ENCODE measurements around the gene CHRND. TPM values are rescaled to one million over a fixed set of nuclear protein-coding genes. Genes with fewer than 3 reads are reported as not detected.

CHRND gene
- polyA plus RNA-seq = not detected

DNA sequence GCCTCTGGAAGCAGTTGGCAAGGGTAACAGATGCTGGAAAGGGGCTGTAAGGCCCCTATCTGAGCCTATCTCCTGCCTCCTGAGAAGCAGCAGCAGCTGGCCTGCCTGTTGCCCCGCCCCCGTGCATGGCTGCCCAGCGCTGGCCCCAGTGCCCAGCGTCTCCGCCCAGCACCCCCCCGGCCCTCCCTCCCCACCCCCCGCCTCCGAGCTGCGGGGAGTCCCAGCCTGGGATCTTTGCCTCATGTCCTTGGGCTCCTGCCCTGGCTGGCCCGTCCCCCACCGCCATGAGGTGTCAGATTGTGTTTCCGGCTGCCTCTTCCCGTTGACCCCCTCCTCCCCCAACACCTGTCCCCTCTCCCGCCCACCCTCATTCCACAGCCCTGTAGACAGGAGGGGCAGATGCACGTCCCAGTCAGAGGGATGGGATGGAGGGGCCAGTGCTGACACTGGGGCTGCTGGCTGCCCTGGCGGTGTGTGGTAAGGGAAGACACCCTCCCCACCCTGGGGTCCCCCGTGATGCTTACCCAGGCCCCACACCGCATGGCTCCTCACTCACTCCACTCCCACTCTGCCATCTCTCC, at the start of gene CHRND:
TSS of gene CHRND (plus strand) at position 370 of the 581 bp plus-strand sequence. CDS start at position 426, 56 bp downstream.
- Mint-ChIP-seq H3K9me3 (no peaks in the 10 kb centered on the region), H3K4me3 (no peak within 1 kb of the TSS)

DNA sequence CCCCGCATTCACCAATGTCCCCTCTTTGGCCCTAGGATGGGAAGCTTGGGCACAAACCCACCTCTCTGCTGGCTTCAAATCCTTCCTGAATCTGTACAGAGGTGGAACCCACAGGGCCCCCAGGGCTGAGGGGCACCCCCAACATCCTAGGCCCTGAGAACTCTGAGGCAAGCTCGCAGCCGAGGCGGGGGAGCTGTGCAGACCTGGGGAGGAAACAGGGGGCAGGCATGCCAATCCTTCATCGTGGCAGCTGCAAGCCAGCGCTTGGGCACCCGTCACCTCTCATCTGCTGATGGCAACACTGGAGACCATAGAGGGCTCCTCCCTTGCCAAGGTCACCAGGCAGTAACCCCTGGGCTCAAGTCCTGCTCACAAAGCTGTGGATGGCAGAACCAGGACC, 49.2 kb upstream of the CHRND start:
- Mint-ChIP-seq H3K36me3 (no peaks in the 10 kb centered on the region), H3K4me3 (no peak overlapping the region), H3K4me1 (no peaks in the 10 kb centered on the region), H3K9me3 (peaks cover 0 to 4% (median 0%) of the 10 kb centered on the region in 6 donors), H3K27ac (no peak overlapping the region), H3K27me3 (ENCODE audit: low read depth in 3 of 3) (peaks cover 0 to 20% (median 0%) of the 10 kb centered on the region in 3 donors)
- DNase-seq = no peak

More for the DNA sequence above, at the start of gene CHRND:
- no peak for DNase-seq
- peaks cover 9 to 20% (median 10%) of the 10 kb centered on the region in 3 donors for H3K27me3 Mint-ChIP-seq (ENCODE audit: low read depth in 3 of 3)
- peaks cover 14 to 17% of the 10 kb centered on the region in 2 donors for H3K4me1 Mint-ChIP-seq
- no peak within 1 kb of the TSS for H3K27ac Mint-ChIP-seq
- H3K36me3 Mint-ChIP-seq = no peaks in the 10 kb centered on the region

GRCh38 chr2:232477751-232478510, 48.0 kb upstream of the CHRND start:
- DNase-seq = no peak
- Mint-ChIP-seq H3K27me3 (ENCODE audit: low read depth in 3 of 3) (peaks cover 0 to 14% (median 0%) of the 10 kb centered on the region in 3 donors), H3K27ac (no peak overlapping the region), H3K4me3 (no peak overlapping the region), H3K9me3 (no peaks in the 10 kb centered on the region), H3K36me3 (no peaks in the 10 kb centered on the region), H3K4me1 (no peaks in the 10 kb centered on the region)

GRCh38 chr2:232478571-232479340, 47.2 kb upstream of the CHRND start:
- no peaks in the 10 kb centered on the region for H3K9me3 Mint-ChIP-seq
- H3K4me1 Mint-ChIP-seq = no peaks in the 10 kb centered on the region
- H3K4me3 Mint-ChIP-seq = no peak overlapping the region
- H3K27ac Mint-ChIP-seq = no peak overlapping the region
- DNase-seq = no peak
- no peaks in the 10 kb centered on the region for H3K36me3 Mint-ChIP-seq
- peaks cover 0 to 10% (median 0%) of the 10 kb centered on the region in 3 donors for H3K27me3 Mint-ChIP-seq (ENCODE audit: low read depth in 3 of 3)

DNA sequence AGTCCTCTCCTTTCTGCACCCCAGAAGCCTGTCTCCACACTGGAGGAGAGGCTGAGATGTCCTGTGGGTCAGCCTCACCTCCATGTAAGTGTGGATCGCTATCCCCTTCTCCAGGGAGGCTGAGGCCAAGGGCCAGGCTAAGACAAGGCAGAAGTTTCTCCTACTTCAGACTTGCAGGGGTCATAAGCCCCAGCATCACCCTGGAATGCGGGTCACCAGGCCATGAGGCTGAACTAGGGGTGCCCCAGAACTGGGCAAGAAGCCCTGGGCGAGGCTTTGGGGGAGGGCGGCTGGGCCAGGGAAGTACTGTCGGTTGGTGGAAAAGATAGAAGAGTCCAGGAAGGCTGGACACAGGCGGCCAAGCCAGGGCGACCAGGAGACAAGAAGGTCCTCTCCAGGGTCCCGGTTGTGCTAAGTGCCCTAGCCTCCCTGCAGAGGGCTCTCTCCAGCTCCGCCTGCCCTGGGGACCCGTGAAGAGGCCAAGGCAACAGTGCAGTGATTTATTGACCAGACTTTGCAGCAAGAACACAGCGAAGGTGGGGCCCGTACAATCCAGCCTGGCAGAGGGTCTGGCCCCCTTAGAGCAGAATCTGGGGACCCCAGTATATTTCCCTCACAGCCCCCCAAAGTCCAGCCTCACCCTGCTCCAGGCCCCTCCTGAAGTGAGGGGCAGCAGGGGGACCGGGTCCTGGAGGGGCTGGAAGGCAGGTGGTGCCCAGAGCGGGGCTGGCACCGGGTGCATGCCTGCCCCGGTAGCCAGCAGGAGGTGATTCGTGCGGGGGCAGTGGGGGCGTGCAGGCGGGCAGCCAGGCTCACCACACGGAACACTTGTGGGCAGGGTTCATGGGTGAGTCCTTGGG, 46.4 kb upstream of the CHRND start:
- H3K9me3 Mint-ChIP-seq = no peaks in the 10 kb centered on the region
- H3K27ac Mint-ChIP-seq = no peak overlapping the region
- H3K27me3 Mint-ChIP-seq (ENCODE audit: low read depth in 3 of 3) = peaks cover 0 to 12% (median 1%) of the 10 kb centered on the region in 3 donors

DNA sequence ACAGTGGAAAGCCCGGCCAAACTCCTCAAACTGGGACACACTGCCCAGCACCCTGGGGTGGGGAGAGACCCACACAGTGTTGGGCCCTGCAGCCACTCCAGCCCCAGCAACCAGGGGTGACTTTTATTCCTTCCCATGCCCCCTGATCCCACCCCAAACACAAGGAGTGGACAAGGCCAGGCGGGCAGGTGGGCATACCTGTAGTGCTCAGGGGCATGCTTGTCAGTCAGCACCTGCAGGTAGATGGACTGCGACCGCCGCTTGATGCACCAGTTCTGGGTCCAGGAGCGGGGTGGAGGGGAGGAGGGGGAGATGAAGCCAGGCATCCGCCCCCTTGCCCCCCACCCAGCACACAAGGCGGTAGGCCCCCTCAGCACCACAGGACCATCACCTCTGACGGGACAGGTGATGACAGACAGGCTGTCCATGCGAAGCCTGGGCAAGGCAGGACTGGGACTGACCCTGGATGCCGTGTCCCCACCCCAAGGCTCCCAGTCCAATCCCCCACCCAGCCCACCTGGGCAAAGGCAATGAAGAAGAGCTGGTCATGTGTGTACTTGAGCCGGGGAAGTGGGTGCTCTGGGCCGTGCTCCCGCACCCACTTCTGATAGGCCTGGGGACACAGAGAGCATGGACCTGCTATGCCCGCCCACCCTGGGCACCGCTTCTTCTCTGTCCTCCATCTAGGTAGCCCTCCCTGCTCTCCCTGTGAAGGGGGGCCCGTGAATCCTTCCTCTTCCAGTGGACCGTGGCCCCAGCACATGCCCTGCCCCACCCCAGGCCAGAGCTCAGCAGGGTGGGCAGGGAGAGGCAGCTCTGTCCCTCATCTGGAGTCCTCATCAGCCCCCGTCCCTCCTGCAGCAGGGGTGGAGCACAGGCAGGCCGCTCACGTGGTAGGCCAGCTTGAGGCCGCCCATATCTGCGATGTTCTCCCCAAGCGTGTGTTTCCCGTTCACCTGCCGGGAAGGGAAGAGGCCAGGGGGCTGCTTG, 45.5 kb upstream of the CHRND start:
- no peaks in the 10 kb centered on the region for H3K36me3 Mint-ChIP-seq
- H3K27me3 Mint-ChIP-seq (ENCODE audit: low read depth in 3 of 3) = peaks cover 0 to 7% (median 1%) of the 10 kb centered on the region in 3 donors
- H3K4me3 Mint-ChIP-seq = no peak overlapping the region

More for the DNA sequence above, 46.4 kb upstream of the CHRND start:
- no peak for DNase-seq
- H3K4me3 Mint-ChIP-seq = no peak overlapping the region
- H3K36me3 Mint-ChIP-seq = no peaks in the 10 kb centered on the region
- H3K4me1 Mint-ChIP-seq = no peaks in the 10 kb centered on the region

DNA sequence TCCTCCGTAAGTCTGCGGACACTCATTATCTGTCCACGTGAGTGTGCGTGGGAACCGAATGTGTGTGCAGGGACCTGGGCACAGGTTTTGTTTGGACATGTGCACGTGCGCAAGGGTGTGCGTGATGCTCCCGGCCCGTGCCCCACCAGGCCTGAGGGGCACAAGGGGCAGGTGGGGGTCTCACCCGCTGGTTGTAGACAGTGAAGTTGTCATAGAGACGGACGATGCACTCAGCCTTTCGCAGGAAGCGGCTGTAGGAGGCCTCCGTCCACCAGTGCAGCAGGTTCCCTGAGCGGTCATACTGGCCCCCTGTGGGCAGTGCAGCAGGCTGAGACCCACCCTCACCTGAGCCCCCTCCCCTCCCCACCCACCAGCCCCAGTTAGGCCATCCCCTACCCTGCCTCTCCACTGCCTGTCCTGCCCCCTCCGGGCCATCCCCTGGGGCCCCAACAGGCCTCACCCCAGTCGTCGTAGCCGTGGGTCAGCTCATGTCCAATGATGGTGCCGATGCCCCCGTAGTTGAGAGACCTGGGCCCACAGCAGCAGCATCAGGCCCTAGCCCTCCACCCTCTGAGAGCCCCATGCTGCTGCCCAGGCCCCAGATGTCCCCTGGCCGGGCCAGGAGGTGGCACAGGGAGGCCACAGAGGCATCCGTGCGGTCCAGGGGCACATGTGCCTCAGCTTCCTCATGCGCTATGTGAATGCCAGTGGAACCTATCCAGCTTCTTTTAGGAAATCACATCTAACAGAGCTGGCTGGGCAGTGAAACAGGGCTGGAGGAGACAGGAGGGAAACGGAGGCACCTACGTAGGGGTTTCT, 44.4 kb upstream of the CHRND start:
- Mint-ChIP-seq H3K27me3 (ENCODE audit: low read depth in 3 of 3) (peaks cover 0 to 2% (median 1%) of the 10 kb centered on the region in 3 donors), H3K27ac (no peak overlapping the region), H3K4me1 (no peaks in the 10 kb centered on the region), H3K9me3 (no peaks in the 10 kb centered on the region), H3K4me3 (no peak overlapping the region), H3K36me3 (no peaks in the 10 kb centered on the region)
- no peak for DNase-seq

More for the DNA sequence above, 45.5 kb upstream of the CHRND start:
- no peak for DNase-seq
- no peaks in the 10 kb centered on the region for H3K4me1 Mint-ChIP-seq
- no peak overlapping the region for H3K27ac Mint-ChIP-seq
- no peaks in the 10 kb centered on the region for H3K9me3 Mint-ChIP-seq

GRCh38 chr2:232482301-232483238, 43.4 kb upstream of the CHRND start:
- DNase-seq = no peak
- Mint-ChIP-seq H3K36me3 (no peaks in the 10 kb centered on the region), H3K27me3 (ENCODE audit: low read depth in 3 of 3) (peaks cover 0 to 2% (median 1%) of the 10 kb centered on the region in 3 donors), H3K4me3 (no peak overlapping the region), H3K9me3 (no peaks in the 10 kb centered on the region), H3K4me1 (no peaks in the 10 kb centered on the region), H3K27ac (no peak overlapping the region)

DNA sequence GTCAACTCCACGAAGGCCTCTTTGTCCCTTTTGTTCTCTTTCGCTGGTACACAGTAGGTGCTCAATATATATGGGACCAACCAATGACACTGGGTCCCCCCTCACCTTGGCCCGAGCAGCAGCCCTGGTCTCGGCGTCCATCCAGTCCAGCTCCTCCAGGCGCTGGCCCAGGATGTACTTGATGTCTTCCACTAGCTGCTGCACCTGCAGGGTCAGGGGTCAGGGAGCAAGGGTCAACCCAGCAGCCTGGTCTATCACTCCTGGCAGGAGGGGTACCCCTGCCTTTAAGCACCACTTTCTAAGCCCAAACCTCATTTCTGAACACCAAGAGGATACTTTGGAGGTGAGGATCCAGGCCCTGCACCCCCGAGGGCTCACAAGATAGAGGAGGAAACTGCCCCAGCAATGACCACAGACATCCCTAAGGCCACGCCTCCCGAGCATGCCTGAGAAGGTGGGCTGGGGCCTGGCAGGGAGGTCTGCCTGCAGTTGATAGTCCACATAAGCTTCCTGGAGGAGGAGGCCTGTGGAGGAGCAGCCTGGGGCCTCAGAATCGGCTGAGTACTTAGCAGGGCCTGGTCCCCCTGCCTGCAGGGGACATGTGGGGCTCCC, 42.5 kb upstream of the CHRND start:
- DNase-seq = no peak
- H3K27me3 Mint-ChIP-seq (ENCODE audit: low read depth in 3 of 3) = peaks cover 1 to 3% (median 2%) of the 10 kb centered on the region in 3 donors
- no peaks in the 10 kb centered on the region for H3K36me3 Mint-ChIP-seq
- H3K4me1 Mint-ChIP-seq = no peaks in the 10 kb centered on the region
- H3K4me3 Mint-ChIP-seq = no peak overlapping the region
- no peak overlapping the region for H3K27ac Mint-ChIP-seq
- H3K9me3 Mint-ChIP-seq = no peaks in the 10 kb centered on the region

GRCh38 chr2:232483923-232484627, 41.9 kb upstream of the CHRND start:
- H3K4me3 Mint-ChIP-seq = no peak overlapping the region
- no peak overlapping the region for H3K27ac Mint-ChIP-seq
- peaks cover 0 to 6% of the 10 kb centered on the region in 2 donors for H3K4me1 Mint-ChIP-seq
- peaks cover 0 to 2% (median 0%) of the 10 kb centered on the region in 6 donors for H3K9me3 Mint-ChIP-seq
- no peak for DNase-seq
- H3K36me3 Mint-ChIP-seq = no peaks in the 10 kb centered on the region
- peaks cover 1 to 8% (median 5%) of the 10 kb centered on the region in 3 donors for H3K27me3 Mint-ChIP-seq (ENCODE audit: low read depth in 3 of 3)
